ENCODE results near the gene JADE2. TPM values are rescaled to one million over a fixed set of nuclear protein-coding genes. Genes with fewer than 3 reads are reported as not detected.

JADE2 gene
- total RNA-seq, 1 donor from 2014 or later: 70.9 TPM

- H3K4me1 ChIP-seq: peaks cover 3 to 14% of the 10 kb centered on the region in 2 donors
- intact Hi-C loops (cut with DNase I): no loop called here
- no peaks in the 10 kb centered on the region for H3K36me3 ChIP-seq
- DNase-seq (ENCODE audit: low spot score in 2 of 2): peak in 1 of 2 donors; percentile 70
- H3K27ac ChIP-seq: no peak overlapping the region
- H3K4me3 ChIP-seq: no peak overlapping the region
- H3K27me3 ChIP-seq: no peaks in the 10 kb centered on the region
- TF ChIP-seq CTCF (IDR thresholded peaks at IDR 0.05): no peak
- H3K9me3 ChIP-seq: no peaks in the 10 kb centered on the region
These were observed 19.1 kb upstream of the JADE2 start for GRCh38 chr5:134506054-134507039.

GRCh38 chr5:134507452-134507851 lies 18.0 kb upstream of the JADE2 start:
- no peaks in the 10 kb centered on the region for H3K36me3 ChIP-seq
- peaks cover 3 to 20% of the 10 kb centered on the region in 2 donors for H3K4me1 ChIP-seq
- H3K4me3 ChIP-seq: no peak overlapping the region
- TF ChIP-seq CTCF (IDR thresholded peaks at IDR 0.05): no peak
- H3K9me3 ChIP-seq: no peaks in the 10 kb centered on the region
- no peaks in the 10 kb centered on the region for H3K27me3 ChIP-seq
- intact Hi-C loops (cut with DNase I): no loop called here
- DNase-seq (ENCODE audit: low spot score in 2 of 2): no peak
- no peak overlapping the region for H3K27ac ChIP-seq

GRCh38 chr5:134508521-134509195 lies 16.8 kb upstream of the JADE2 start:
- H3K4me3 ChIP-seq: no peak overlapping the region
- intact Hi-C loops (cut with DNase I): no loop called here
- no peaks in the 10 kb centered on the region for H3K36me3 ChIP-seq
- no peak for TF ChIP-seq CTCF (IDR thresholded peaks at IDR 0.05)
- no peaks in the 10 kb centered on the region for H3K9me3 ChIP-seq
- no peaks in the 10 kb centered on the region for H3K27me3 ChIP-seq
- DNase-seq (ENCODE audit: low spot score in 2 of 2): no peak
- peaks cover 2 to 12% of the 10 kb centered on the region in 2 donors for H3K4me1 ChIP-seq
- no peak overlapping the region for H3K27ac ChIP-seq

- H3K36me3 ChIP-seq: no peaks in the 10 kb centered on the region
- TF ChIP-seq CTCF (IDR thresholded peaks at IDR 0.05): no peak
- no peaks in the 10 kb centered on the region for H3K27me3 ChIP-seq
- no peaks in the 10 kb centered on the region for H3K9me3 ChIP-seq
- DNase-seq (ENCODE audit: low spot score in 2 of 2): no peak
- no peak overlapping the region for H3K4me3 ChIP-seq
- H3K4me1 ChIP-seq: peaks cover 0 to 7% of the 10 kb centered on the region in 2 donors
- H3K27ac ChIP-seq: no peak overlapping the region
- intact Hi-C loops (cut with DNase I): no loop called here
These were observed 16.0 kb upstream of the JADE2 start for GRCh38 chr5:134509308-134510040.

- no peak for DNase-seq (ENCODE audit: low spot score in 2 of 2)
- no peak for TF ChIP-seq CTCF (IDR thresholded peaks at IDR 0.05)
- Histone ChIP-seq H3K4me3 (no peak overlapping the region), H3K9me3 (no peaks in the 10 kb centered on the region), H3K27me3 (no peaks in the 10 kb centered on the region), H3K36me3 (no peaks in the 10 kb centered on the region), H3K27ac (peak overlapping the region in 1 of 2 donors; percentile 49), H3K4me1 (peaks cover 0 to 7% of the 10 kb centered on the region in 2 donors)
- intact Hi-C loops (cut with DNase I): no loop called here
These were observed 14.3 kb upstream of the JADE2 start for GRCh38 chr5:134510970-134511795.

Data from ascending aorta (tissue), 2 donors.